AG08396 (cell line): ENCODE measurements around the gene IFNL1.
"Not testable (repeated sequence)": the region's sequence is repeated elsewhere in the genome, so short reads cannot be mapped to it uniquely, and the experiment has no call there.

ENCODE experiments used
- DNase-seq: peaks from one replicate; pipeline ENCODE4 v3.0.0; 2012; ENCODE audit warnings: low spot score, mixed read lengths

IFNL1 gene

DNA sequence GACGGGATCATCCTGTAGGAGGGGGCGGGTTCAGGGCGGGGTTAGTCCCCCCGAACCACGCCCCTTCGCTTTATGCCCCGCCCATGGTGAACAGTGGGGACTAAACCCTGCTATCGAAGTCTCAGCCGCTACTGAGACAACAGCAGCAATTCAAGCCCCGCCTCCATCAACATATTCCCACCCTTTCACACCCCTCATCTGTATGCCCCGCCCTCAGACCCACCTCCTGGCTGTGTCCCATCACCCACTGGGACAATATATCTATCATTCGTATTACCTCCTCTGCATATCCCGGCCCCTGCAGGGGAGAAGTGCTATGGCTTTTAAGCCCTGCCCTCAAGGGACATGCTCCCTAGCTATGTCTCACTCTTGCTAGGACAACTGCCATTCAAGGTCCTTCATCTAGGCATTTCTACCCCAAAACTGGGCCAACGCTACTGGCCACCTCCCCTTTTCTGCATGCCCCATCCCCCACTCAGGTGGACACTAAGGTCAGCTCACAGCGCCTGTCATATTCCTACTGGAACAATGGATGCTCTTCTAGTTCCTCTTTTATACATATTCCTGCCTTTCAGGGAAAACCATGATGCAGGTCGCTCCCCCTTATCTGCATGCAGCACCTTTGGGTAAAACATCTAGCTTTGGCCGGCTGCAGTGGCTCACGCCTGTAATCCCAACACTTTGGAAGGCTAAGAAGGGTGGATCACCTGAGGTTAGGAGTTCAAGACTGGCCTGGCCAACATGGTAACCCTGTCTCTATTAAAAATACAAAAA, 12.5 kb downstream of the IFNL1 start:
- no peak for DNase-seq

DNA sequence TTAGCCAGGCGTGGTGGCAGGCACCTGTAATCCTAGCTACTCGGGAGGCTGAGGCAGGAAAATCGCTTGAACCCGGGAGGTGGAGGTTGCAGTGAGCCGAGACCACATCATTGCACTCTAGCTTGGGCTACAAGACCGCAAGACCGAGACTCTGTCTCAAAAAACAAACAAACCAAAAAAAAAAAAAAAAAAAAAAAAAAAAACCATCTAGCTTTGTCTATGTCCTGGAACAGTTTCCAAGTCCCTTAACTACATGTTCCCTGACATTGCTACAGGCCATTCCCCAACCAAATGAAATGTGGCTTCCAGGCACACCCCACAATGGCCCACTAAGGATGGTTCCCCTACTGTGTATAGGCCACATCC, 13.1 kb downstream of the IFNL1 start:
- DNase-seq = not testable (repeated sequence)

DNA sequence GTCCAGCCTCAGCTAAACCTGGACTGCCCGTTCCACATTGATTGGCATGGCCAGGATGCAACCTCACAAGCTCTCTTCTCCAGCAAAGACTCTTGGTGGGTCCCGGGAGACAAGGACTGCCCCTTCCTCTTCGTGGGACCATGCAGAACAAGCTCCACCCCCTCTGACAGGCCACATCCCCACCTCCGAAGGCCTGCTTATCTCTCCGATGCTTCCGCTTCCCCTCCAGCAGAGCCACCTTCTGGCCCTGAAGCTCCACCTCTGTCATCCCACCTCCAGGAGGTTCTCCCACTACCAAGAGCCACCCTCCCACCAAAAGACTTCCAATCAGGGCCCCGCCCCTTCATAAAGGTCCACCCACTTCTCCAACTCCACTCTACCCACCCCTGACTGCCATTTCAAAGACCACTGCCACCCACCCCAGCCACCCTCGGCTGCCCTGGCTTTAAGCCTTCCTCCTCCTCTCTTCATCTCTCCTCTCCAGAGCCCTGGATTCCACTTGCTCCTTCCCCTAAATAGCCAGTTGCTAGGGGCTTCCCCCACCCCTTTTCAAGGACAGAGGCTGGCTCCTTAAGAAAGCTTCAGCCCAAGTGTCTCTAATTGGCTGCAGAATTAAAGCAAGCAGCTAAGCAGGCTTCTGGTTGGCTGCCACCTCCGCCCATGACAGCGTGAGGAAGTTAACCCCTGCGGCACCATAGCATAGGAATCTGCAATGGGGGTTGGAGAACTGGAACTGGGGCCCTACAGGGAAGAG, 14.5 kb downstream of the IFNL1 start:
- no peak for DNase-seq

- DNase-seq = no peak
Measured at GRCh38 chr19:39314016-39314728, 18.0 kb downstream of the IFNL1 start.

GRCh38 chr19:39315933-39316332, 19.7 kb downstream of the IFNL1 start:
- DNase-seq = no peak

DNA sequence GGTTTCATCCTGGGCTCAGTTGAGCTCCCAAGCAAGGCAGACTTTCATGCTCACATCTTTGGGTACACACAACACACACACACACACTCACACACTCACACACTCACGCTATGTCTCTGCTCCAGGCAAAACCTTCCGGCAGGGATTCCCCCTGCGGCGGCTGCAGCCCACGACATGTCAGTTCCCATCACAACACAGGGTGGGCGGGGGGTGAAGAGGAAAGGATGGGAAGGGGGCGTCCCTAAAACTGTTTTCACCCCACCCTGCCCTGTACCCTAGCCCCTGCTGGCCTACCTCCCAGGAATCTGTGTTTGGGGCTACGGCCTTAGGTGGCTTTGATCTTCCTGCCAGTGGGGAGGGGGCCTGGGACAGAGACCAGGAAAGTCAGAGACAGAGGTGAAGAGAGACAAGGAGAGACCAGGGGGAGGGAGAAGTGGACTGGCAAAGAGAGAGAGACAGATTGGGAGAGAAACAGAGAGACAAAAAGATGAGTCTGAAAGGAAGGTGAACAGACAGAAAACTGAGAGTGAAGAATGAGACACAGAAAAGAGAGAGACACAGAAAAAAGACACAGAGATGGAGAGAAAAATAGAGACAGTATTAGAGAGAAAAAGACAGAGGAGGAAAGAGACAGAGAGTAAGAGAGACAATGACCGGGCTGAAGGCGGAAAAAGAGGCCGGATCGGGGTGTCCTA, 20.6 kb downstream of the IFNL1 start:
- no peak for DNase-seq

DNA sequence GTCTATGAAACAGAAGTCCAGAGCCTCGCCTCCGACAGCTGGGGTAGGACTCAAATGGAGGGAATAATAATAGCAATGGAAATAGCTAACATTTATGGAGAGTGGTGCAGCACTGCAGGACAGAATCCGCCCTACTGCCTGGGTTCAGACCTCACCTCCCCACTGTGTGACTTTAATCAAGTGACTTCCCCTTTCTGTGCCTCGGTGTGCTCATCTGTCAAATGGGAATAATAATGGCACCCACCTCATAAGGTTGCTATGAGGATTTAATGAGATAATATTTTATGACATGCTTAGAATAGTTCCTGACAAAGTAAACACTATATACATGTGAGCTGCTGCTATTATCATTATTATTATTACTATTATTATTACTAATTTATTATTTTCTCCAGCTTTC, 21.3 kb downstream of the IFNL1 start:
- no peak for DNase-seq

DNA sequence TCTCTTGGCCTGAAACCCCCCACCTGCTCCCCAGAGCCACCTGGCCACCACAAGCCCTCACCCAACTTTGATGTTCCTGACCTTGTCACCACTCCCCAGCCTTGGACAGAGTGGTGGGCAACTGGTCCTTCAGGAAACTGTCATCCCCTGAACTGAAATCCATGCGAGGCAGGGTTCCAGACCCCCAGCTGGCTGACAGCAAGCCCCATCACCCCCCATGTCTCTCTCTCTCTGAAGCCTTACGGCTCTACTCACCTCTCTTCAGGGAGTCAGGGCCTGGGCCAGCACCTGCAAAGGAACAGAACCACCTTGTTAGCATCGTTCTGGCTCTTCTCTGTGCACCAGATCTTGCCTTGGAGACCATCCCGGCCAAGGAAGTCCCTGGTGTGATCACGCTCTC, 21.9 kb downstream of the IFNL1 start:
- DNase-seq = no peak

GRCh38 chr19:39318690-39319089, 22.5 kb downstream of the IFNL1 start:
- DNase-seq = no peak

- no peak for DNase-seq
Measured at GRCh38 chr19:39319098-39319891, 23.1 kb downstream of the IFNL1 start.

- DNase-seq = no peak
Measured at GRCh38 chr19:39319892-39320248, 23.7 kb downstream of the IFNL1 start.

DNA sequence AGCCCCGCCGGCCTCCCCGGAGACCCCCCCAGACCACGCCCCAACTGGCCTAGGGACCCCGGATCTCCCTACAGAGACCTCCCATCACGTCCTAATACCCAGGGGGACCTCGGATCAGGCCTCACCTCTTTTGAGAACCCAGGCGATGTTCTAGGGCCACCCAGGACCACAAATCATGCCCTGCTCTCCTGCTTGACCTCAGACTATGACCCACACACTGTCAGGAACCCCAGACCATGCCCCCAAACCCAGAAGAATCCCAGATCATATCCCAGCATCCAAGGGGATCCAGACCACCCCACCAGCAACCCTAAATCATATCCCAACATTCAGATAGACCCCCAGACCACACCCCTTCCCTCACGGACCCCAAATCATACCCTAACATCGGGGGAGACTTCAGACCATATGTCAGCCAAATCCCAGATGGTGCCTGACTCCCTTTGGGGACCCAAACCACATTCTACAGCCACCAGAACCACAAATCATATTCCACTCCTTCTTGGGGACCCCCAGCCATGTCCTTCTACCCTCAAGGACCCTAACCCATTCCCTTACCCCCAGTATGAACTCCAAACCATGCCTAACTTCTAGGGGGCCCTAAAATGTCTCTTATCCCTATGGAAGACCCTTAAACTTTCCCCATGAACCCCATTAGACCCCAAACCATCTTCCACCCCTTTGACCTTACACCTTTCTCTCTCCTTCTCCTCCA, 25.1 kb downstream of the IFNL1 start:
- DNase-seq = no peak

DNA sequence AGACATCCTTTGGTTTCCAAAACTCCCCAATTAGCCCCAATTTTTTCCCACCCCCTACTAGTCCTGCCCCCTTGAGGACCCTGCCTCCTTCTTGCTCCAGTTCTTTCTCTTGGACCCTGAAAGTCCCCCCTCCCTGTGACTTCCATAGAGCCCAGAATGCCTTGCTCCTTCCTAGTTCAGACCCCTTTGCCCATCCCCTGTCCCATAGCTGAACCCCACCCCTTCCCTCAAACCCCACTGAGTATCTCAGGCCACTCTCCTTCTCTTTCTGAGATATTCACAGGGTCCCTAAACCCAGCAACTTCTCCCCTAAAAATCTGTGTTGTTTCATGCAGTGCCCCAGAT, 25.6 kb downstream of the IFNL1 start:
- DNase-seq = no peak

DNA sequence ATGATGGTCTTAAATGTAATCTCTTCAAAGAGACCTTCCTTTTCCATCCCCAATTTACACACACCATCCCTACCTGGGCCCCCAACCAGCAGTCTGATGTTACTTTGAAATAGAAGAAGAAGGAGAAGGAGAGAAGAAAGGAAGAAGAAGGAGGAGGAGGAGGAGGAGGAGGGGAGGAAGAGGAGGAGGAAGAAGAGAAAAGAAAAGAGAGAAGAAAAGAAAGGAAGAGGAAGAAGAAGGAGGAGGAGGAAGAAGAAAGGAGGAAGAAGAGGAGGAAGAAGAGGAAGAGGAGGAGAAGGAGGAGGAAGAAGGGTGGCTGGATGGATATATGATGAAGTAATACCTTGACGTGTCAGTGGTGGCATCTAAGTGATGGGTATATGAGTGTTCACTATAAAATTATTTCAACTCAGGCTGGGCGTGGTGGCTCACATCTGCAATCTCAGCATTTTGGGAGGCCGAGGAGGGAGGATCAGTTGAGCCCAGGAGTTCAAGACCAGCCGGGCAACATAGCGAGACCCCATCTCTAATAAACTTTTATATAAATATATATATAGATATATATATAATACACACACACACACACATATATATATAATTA, 28.1 kb downstream of the IFNL1 start:
- no peak for DNase-seq

- DNase-seq = no peak
Measured at GRCh38 chr19:39325778-39326665, 29.8 kb downstream of the IFNL1 start.

DNA sequence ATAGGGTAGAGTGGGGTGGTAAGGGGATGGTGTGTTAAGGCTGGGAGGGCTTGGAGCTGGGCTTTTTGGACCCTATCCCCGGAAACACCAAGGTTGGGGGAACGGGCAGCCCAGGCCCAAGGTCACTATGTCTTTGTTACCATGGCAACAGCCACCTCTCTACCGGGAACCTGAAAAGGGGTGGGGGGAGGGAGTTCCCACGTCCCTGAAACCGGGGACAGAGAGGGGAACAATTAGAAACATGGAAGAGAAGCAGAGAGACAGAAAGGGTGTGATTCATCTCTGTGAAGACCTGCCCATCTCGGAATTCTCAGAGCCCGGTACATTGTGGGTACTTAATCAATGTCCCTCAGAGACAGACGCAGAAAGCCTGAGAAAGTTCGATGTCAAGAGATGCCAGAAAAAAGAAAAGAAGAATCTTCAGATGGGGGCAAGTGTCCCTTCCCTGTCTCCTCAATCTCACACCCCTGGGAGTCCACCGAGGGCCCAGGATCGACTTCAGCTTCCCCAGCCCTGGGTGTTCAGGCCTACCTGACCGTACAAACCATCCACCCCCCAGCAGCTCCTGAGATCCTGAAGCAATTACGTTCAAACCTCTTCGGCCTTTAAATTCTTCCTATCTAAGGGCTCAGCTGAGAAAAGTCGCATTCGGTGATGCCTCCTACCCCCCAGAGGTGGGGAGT, 31.3 kb downstream of the IFNL1 start:
- DNase-seq = no peak

GRCh38 chr19:39328046-39328705, 32.0 kb downstream of the IFNL1 start:
- DNase-seq = peak; percentile 89

- DNase-seq = no peak
Measured at GRCh38 chr19:39329948-39330347, 33.7 kb downstream of the IFNL1 start.

- no peak for DNase-seq
Measured at GRCh38 chr19:39332293-39332692, 36.1 kb downstream of the IFNL1 start.
